GM21515 (cell line): ENCODE results near the gene BCAS3.

ENCODE experiments used
- ATAC-seq: cut with Tn5 transposase; IDR thresholded peaks from one replicate; pipeline ENCODE4 v1.9.1; 2021; ENCODE audit not compliant: unreplicated experiment

BCAS3 gene

GRCh38 chr17:61048376-61049106, 370.9 kb downstream of the BCAS3 start:
- ATAC-seq: no peak

- no peak for ATAC-seq
Observed at GRCh38 chr17:61053469-61053868, 375.8 kb downstream of the BCAS3 start.

- no peak for ATAC-seq
Observed at GRCh38 chr17:61054436-61054835, 376.8 kb downstream of the BCAS3 start.

- ATAC-seq: no peak
Observed at GRCh38 chr17:61057257-61057656, 379.6 kb downstream of the BCAS3 start.

- ATAC-seq: no peak
Observed at GRCh38 chr17:61058066-61058465, 380.4 kb downstream of the BCAS3 start.

GRCh38 chr17:61063528-61063927, 385.9 kb downstream of the BCAS3 start:
- ATAC-seq: no peak

GRCh38 chr17:61064087-61064951, 386.7 kb downstream of the BCAS3 start:
- no peak for ATAC-seq

DNA sequence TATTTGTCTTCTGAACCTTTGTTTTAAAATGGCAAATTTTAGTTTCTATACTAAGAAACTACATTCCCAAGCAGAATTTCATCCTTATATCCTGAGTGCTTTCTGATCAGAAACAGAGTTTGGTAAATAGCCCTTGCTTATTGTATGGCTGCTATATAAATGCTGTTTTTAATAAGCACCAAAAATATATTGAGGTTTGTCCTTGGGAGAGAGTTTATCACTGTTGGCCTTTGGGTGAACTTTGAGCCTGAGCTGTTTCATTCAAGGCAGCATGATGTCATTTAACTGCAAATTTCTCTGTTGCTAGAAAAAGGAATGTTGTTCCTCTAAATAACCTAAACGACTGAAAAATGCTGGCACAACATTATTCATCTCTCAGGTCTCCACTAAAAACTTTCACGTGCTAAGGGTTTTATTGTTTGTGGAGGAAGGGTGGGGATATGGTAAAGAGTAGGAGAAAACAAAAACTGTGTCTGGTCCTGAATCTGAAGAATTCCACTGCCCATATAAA, 387.7 kb downstream of the BCAS3 start:
- no peak for ATAC-seq

DNA sequence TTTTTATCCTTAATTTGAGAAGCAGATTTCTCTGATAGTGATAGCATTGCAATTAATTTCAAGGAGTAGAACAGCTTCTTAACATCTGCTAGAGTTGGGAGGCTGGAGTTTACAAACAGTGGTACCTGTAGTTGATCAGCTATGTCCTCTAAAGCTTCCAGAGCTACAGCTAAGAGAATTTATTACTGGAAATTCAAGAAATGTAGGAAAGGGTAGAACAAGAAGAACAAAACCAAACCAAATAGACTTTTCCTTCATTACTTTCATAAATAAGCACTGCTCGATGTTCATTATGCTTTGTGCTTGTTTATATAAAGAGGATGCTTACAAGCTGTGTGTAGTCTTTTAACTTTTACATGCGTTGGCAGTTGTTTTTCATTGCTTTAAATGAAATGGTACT, 388.4 kb downstream of the BCAS3 start:
- ATAC-seq: no peak

- ATAC-seq: no peak
Observed at GRCh38 chr17:61070649-61071048, 393.0 kb downstream of the BCAS3 start.

- ATAC-seq: no peak
Observed at GRCh38 chr17:61072648-61073047, 395.0 kb downstream of the BCAS3 start.

- ATAC-seq: no peak
Observed at GRCh38 chr17:61073131-61073530, 395.5 kb downstream of the BCAS3 start.

DNA sequence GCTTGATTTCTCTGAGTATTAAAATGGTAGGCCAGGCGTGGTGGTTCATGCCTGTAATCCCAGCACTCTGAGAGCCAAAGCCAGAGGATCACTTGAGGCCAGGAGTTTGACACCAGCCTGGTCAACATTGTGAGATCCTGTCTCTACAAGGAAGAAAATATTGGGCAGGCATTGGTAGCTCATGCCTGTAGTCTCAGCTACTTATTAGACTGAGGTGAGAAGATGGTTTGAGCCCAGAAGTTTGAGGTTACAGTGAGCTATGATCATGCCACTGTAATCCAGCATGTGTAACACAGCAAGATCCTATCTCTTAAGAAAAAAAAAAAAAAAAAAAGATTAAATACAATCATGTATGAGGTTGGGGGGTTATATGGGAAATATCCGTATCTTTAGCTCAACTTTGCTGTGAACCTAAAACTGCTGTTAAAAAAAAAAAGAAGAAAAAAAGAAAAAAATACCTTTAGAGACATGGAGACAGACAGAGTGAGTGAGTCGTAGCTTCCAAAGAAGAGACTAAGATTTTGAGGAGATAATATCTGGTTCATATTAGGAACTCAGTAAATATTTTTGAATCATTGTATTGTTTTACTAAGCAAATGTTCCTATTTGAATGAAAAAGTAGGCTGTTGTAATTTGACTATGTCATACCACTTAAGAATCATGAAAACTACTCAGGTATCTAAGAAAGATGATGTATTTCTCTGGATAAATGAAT, 396.3 kb downstream of the BCAS3 start:
- no peak for ATAC-seq

DNA sequence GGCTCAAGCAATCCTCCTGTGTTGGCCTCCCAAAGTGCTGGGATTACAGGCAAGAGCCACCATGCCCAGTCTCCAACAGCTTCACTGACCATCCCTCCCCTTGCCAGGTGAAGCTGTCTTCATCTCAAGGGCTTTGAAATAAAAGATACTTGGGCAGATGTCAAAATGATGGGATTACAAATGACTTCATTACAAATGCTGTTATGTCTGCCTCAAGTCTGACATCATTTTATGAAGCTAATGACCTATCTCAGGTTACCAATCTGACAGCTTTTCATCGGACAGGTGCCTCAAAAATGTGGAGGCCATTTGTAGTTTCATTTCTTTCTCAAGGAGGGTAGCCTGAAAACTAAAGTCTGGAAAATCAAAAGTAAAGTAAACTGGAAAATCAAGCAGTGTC, 398.3 kb downstream of the BCAS3 start:
- ATAC-seq: no peak

GRCh38 chr17:61076621-61077031, 399.0 kb downstream of the BCAS3 start:
- ATAC-seq: no peak

GRCh38 chr17:61081959-61082358, 404.3 kb downstream of the BCAS3 start:
- no peak for ATAC-seq

GRCh38 chr17:61084260-61084659, 406.6 kb downstream of the BCAS3 start:
- ATAC-seq: no peak

GRCh38 chr17:61087024-61087423, 409.4 kb downstream of the BCAS3 start:
- no peak for ATAC-seq

GRCh38 chr17:61088556-61088955, 410.9 kb downstream of the BCAS3 start:
- ATAC-seq: no peak

- ATAC-seq: no peak
Observed at GRCh38 chr17:61091096-61091495, 413.4 kb downstream of the BCAS3 start.

DNA sequence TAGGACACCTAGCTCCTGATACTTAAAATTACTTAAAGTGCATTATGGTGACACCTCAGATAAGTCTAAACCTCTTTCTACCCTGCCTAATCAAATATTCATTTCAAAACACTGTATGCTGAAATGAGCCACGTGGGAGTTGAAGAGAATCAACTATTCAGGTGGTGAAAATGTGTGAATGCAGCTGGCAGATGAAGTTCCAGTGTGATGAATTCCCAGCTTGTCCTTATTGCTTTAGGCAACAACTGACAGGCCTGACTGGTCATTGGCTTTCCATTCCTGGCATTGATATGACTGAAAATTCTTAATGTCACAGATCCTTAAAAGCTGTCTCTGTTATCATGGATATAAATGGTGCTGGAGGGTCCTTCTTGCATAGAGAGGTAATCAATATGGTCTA, 420.1 kb downstream of the BCAS3 start:
- ATAC-seq: no peak
